ENCODE data around the gene KANSL1L.
"Not testable (repeated sequence)": the region's sequence is repeated elsewhere in the genome, so short reads cannot be mapped to it uniquely, and the experiment has no call there.

KANSL1L gene

DNA sequence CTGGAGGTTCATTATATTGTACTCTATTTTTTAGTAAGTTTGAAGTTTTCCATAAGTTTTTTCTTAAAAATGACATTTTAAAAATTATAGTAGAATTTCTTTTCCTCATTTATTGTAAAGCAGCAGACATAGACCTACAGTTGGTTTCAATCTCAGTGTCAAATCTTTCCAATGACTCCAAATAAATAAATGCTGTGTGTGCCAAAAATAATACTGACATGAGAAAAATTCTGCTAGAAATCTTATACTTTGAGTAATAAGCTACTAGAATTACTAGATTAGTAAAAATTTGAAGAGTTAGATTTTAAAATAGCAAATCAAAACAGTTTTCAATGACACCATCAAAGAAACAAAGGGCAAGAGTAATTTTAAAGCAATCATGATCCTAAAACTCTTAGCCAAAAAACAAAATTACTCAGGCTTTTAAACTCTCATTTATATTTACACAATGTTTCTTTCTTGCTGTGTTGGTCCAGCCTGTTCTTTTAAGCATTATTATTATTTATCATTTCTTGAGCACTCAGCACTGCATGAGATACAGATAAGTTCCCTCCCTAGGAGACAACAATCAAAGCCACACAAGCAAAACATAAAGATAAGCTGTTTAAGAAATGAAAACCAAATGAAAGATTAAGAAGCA lies 8.3 kb upstream of the KANSL1L start:
- CTCF ChIA-PET, result no interaction called here
- TF ChIP-seq, protein P1, sequence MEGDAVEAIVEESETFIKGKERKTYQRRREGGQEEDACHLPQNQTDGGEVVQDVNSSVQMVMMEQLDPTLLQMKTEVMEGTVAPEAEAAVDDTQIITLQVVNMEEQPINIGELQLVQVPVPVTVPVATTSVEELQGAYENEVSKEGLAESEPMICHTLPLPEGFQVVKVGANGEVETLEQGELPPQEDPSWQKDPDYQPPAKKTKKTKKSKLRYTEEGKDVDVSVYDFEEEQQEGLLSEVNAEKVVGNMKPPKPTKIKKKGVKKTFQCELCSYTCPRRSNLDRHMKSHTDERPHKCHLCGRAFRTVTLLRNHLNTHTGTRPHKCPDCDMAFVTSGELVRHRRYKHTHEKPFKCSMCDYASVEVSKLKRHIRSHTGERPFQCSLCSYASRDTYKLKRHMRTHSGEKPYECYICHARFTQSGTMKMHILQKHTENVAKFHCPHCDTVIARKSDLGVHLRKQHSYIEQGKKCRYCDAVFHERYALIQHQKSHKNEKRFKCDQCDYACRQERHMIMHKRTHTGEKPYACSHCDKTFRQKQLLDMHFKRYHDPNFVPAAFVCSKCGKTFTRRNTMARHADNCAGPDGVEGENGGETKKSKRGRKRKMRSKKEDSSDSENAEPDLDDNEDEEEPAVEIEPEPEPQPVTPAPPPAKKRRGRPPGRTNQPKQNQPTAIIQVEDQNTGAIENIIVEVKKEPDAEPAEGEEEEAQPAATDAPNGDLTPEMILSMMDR (conservative IDR thresholded peaks at IDR 0.05; ENCODE audit: low read depth), result no peak
- DNase-seq (ENCODE audit: low spot score), result no peak
- H3K27ac ChIP-seq, result no peak overlapping the region
- POLR2A ChIA-PET (ENCODE audit: low non-redundant PET), result no interaction called here

DNA sequence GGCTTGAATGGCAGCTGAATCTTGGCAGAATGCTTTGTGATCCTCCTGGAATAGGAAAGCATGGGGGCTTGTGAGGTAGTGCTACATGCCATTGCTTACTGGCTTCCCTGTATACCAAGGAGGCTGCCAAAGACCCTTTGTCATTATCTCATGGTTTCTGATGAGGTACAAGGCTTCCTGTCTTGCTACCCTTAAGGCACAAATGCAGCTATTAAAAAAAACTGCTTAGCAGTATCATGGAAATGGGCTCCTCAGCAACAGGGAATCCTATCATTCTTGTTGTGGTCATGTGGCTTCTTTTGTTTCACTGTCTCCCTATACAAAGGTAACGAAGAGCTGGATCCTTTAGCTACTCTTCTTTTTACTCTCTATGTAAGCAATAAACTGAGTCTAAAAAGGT lies 6.6 kb upstream of the KANSL1L start:
- CTCF ChIA-PET, result interaction anchor here (0.7 kb wide), 1 partner anchor 955 kb away, joined by 3 read pairs; no protein-coding TSS in a partner anchor
- POLR2A ChIA-PET (ENCODE audit: low non-redundant PET), result no interaction called here
- no peak for DNase-seq (ENCODE audit: low spot score)
- H3K27ac ChIP-seq, result no peak overlapping the region
- TF ChIP-seq, protein P1 (conservative IDR thresholded peaks at IDR 0.05; ENCODE audit: low read depth), result no peak

DNA sequence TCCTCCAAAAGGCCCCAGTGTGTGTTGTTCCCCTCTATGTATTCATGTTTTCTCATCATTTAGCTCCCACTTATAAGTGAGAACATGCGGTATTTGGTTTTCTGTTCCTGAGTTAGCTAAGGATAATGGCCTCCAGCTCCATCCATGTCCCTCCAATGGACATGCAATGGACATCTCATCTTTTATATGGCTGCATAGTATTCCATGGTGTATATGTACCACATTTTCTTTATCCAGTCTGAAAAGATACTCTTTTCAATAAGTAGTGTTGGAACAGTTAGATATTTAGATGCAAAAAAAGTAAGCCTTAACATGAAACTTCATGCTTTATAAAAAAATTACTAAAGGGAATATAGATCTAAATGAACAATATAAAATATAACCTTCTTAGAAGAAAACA lies 5.9 kb upstream of the KANSL1L start:
- H3K27ac ChIP-seq; POLR2A ChIA-PET (ENCODE audit: low non-redundant PET); CTCF ChIA-PET; DNase-seq (ENCODE audit: low spot score): not testable (repeated sequence)

DNA sequence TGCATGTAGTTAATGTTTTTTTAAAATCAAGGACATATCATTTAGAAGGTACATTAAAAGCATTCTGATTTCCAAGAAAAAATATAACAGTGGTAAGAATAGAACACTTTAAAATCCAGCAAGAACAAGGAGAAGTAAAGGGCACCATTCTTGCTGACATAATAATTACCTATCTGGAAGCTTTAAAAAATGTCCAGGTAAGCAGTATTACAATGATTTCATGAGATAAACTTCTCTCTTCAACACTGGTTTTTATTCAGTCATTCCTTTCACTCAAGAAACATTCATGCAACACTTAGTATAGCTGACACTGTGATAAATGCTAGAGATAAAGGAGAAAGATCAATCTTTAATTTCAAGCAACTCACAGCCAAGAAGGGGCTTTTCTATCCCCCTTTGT lies 2.9 kb upstream of the KANSL1L start:
- TF ChIP-seq, protein P1 (conservative IDR thresholded peaks at IDR 0.05; ENCODE audit: low read depth), result no peak
- H3K27ac ChIP-seq, result no peak overlapping the region
- CTCF ChIA-PET, result interaction anchor here (0.6 kb wide), 1 partner anchor 197 kb away, joined by 3 read pairs; no protein-coding TSS in a partner anchor

DNA sequence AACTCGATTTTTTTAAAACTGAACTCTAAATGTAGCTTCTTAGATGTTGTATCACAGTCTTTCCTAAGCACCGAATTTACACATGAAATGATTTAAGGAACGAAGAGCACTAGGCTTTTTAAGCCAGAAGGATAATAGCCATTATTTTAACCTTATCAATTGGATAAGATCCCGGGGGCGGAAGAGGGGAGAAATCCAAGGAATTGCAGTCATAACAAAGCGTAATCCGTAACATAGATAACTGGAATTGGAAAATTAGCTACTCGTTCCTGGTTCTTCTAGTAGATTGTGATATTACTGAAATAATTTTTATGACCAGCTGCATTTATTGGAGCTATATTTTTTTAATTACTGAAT lies 988 bp upstream of the KANSL1L start:
- DNase-seq (ENCODE audit: low spot score), result no peak
- peak overlapping the region; percentile 94 for H3K27ac ChIP-seq
- ChIA-PET POLR2A (ENCODE audit: low non-redundant PET) (no interaction called here), CTCF (interaction anchor here (0.7 kb wide), 1 partner anchor 837 kb away, joined by 3 read pairs; no protein-coding TSS in a partner anchor)
- TF ChIP-seq, protein P1 (conservative IDR thresholded peaks at IDR 0.05; ENCODE audit: low read depth), result no peak

More for the DNA sequence above, 2.9 kb upstream of the KANSL1L start:
- POLR2A ChIA-PET (ENCODE audit: low non-redundant PET), result no interaction called here
- no peak for DNase-seq (ENCODE audit: low spot score)

DNA sequence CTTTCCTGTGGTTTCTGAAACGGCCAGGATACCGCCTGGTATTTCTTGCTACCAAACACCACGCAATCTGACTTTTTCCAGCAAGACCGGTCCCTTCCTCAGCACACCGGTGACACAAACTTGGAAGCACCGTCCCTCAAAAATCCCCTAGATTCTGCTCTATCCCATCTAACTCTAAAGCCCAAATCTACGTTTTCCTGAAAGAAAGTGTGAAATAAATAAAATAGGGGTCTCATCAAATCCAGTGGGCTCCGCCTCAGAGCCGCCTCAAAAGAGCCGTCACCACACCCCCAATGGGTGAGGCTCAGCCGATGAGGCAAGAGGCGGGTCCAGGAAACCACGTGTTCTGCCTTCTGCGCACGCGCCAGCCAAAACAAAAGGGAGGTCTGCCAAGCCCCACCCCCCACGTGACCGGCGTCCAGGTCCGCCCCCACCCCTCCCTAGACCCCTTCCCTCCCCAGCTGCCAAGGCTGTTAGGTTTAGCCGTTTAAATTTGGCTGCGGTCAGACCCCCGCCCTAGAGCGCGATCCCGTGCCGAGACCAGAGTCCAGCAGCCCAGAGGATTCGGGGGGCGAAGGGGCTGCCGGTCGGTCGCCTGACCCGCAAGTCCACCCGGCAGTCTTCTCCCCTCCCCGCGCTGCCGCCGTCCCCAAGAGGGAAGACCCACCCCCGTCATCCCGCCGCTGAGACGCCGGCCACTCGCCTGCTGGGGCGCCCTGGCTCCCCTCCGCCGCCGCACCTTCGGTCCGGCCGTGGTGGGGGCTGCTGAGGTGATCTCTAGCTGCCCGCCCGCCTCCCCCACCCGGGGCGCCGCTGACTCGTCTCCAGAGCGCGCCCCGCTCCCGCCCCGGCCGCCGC lies 534 bp downstream of the KANSL1L start:
- peak; percentile 93 for DNase-seq (ENCODE audit: low spot score)
- TF ChIP-seq, protein P1 (conservative IDR thresholded peaks at IDR 0.05; ENCODE audit: low read depth), result no peak
- POLR2A ChIA-PET (ENCODE audit: low non-redundant PET), result no interaction called here
- H3K27ac ChIP-seq, result peak overlapping the region; percentile 94
- CTCF ChIA-PET, result interaction anchor here (0.5 to 0.7 kb wide), 3 partner anchors 18 to 43 kb away, joined by 3 to 4 read pairs (median 3); no protein-coding TSS in a partner anchor

DNA sequence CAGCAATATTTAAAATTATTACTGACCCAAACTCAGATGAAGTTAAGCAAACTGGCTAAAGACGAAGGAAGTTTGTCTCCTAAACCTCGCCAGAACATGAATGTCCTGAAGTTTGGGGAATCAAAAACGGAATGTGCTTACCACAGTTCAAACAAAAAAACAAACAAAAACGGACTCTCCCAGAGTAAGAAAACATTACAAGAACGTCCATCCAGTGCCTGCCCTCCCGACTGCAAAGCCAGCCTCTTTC lies 1.1 kb downstream of the KANSL1L start:
- CTCF ChIA-PET, result interaction anchor here (0.7 kb wide), 1 partner anchor 43 kb away, joined by 3 read pairs; no protein-coding TSS in a partner anchor
- POLR2A ChIA-PET (ENCODE audit: low non-redundant PET), result no interaction called here
- no peak for DNase-seq (ENCODE audit: low spot score)
- TF ChIP-seq, protein P1 (conservative IDR thresholded peaks at IDR 0.05; ENCODE audit: low read depth), result no peak
- H3K27ac ChIP-seq, result peak overlapping the region; percentile 94
